T47D (cell line): ENCODE data around the gene PLA2G5.
"Not testable (repeated sequence)": the region's sequence is repeated elsewhere in the genome, so short reads cannot be mapped to it uniquely, and the experiment has no call there.

Experiments
- DNase-seq, 2 experiments: peaks; one replicate each; pipeline versions ENCODE4 v3.0.0 to v3.0.0-alpha.2; 2011 to 2012; ENCODE audit warnings: low read depth in 1 of 2, low spot score in 1 of 2
- JUND ChIP-seq: IDR thresholded peaks from 2 replicates; pipeline ENCODE4 v1.6.1; 2012; ENCODE audit warnings: low read depth
- in situ Hi-C: cut with HindIII; loops from 2 replicates; pipeline ENCODE4 v1.10.0; 2016; ENCODE audit warnings: low sequenced_read_pairs, low pct_unique_long_range_greater_than_20kb

Gene PLA2G5

GRCh38 chr1:20051218-20051829, 18.7 kb upstream of the PLA2G5 start:
- in situ Hi-C loops, result no loop called here
- DNase-seq, result no peak
- no peak for TF ChIP-seq JUND

DNA sequence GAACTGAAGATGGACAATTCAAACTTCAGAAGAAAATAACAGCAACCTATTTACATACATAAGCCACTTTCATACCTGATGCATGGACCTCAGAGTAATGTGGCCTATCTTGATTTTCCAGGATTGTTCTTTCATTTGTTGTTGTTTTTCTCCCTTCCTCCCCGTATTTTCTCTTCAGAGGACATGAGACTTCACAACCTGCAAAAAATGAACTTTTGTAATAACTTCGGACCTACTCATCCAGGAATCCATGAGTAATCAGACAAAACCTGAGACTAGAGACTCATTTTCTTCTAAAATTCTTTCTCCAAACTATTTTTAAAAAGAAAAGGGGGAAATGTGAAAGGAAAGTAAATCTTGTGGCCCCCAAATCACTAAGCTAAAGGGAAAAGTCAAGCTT, 17.6 kb upstream of the PLA2G5 start:
- DNase-seq, result no peak
- in situ Hi-C loops, result no loop called here
- TF ChIP-seq JUND, result no peak

- TF ChIP-seq JUND, result no peak
- in situ Hi-C loops, result no loop called here
- DNase-seq, result no peak
Observed at GRCh38 chr1:20057886-20058420, 12.0 kb upstream of the PLA2G5 start.

GRCh38 chr1:20058531-20058930, 11.5 kb upstream of the PLA2G5 start:
- no peak for DNase-seq
- no peak for TF ChIP-seq JUND
- in situ Hi-C loops, result no loop called here

DNA sequence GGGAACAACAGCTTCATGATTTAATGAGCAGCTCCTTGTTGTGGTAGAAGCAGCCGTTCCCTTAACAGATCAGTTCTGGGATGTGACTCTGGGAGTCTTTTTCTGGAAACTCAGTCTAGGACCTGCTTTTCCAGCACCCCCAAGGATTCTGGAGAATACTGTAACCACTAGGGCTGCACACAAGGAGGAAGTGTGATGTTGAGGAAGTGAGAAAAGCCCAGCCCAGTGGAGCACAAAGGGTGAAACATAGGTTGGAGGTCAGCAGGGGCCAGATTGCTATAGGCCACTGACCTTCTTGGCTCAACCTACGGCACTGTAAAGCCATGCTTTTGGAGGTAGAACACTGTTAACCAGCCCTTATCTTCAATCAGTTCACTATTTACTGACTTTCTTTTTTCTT, 10.1 kb upstream of the PLA2G5 start:
- TF ChIP-seq JUND, result no peak
- no peak for DNase-seq
- in situ Hi-C loops, result no loop called here

DNA sequence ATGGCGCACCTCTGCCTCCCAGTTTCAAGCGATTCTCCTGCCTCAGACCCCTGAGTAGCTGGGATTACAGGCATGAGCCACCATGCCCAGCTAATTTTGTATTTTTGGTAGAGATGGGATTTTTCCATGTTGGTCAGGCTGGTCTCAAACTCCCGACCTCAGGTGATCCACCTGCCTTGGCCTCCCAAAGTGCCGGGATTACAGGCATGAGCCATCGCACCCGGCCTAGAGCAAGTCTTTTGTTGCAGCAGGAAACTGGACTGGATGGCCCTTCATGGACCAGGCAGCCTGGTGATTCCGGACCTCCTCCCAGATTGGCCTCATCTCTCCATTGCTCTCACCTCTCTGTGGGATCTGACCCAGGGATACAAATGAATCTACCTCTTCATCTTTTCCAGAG, 9.2 kb upstream of the PLA2G5 start:
- in situ Hi-C loops, DNase-seq: not testable (repeated sequence)

GRCh38 chr1:20061866-20062265, 8.1 kb upstream of the PLA2G5 start:
- in situ Hi-C loops, result no loop called here
- DNase-seq, result no peak

GRCh38 chr1:20063861-20064292, 6.1 kb upstream of the PLA2G5 start:
- DNase-seq, result no peak
- no peak for TF ChIP-seq JUND
- in situ Hi-C loops, result no loop called here

More at GRCh38 chr1:20061866-20062265, 8.1 kb upstream of the PLA2G5 start:
- TF ChIP-seq JUND, result no peak

- in situ Hi-C loops, result no loop called here
- TF ChIP-seq JUND, result no peak
- DNase-seq, result no peak
Observed at GRCh38 chr1:20068722-20069121, 1.3 kb upstream of the PLA2G5 start.

DNA sequence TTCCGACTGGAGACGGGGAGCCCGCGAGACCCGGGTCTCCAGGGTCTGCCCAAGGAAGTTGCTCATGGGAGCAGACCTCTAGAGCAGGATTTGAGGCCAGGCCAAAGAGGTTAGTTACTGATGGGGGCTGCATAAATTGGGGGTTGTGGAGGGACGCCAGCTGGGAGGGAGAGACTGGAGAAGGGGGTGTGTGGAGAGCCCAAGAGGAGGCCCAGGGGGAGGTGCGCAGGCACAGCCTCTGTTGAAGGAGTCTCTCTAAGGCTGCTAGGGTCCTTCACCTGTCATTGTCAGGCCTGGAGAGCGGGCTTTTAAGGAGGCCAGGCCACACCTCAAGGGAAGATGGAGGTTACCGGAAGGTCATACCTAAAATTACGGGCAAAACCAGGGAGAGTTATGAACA, 363 bp downstream of the PLA2G5 start:
- in situ Hi-C loops, result no loop called here
- no peak for DNase-seq
- TF ChIP-seq JUND, result no peak

- no peak for DNase-seq
- in situ Hi-C loops, result no loop called here
- no peak for TF ChIP-seq JUND
Observed at GRCh38 chr1:20071416-20071815, 1.4 kb downstream of the PLA2G5 start.

DNA sequence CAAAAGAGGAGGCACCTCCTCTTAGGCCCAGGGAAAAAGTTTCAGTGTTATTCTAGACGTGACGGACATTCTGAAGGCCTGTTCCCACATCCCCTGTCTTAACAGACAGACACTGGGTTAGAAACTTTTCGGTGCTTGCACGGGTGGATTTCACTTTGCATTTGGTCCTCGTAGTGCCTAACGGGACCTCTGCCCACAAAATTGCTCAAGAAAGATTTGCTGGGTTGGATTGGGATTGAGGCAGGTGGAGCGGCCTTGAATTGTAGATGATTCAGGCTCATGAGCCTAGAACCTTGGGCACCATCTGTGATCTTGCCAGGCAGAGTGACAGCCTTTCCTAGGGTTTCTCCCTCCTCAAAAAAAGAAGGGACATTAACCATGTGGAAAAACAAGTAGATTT, 2.8 kb downstream of the PLA2G5 start:
- in situ Hi-C loops, result no loop called here
- no peak for TF ChIP-seq JUND
- DNase-seq, result no peak

- in situ Hi-C loops, result no loop called here
- DNase-seq, result no peak
- TF ChIP-seq JUND, result no peak
Observed at GRCh38 chr1:20073256-20073655, 3.3 kb downstream of the PLA2G5 start.

GRCh38 chr1:20074055-20074724, 4.2 kb downstream of the PLA2G5 start:
- DNase-seq, result no peak
- in situ Hi-C loops, result no loop called here
- no peak for TF ChIP-seq JUND
